ENCODE measurements around the gene VENTX. TPM values are rescaled to one million over a fixed set of nuclear protein-coding genes. Genes with fewer than 3 reads are reported as not detected.

Gene VENTX
- total RNA-seq, 4 donors from 2014 or later, result 0.13 to 0.95 (median 0.82) TPM; not detected in 1

GRCh38 chr10:133286366-133286765 lies 48.7 kb downstream of the VENTX start:
- TF ChIP-seq CTCF (IDR thresholded peaks at IDR 0.05), result no peak
- TF ChIP-seq POLR2A (IDR thresholded peaks at IDR 0.05), result no peak
- no peak overlapping the region for H3K27ac ChIP-seq
- H3K4me1 ChIP-seq, result no peaks in the 10 kb centered on the region
- H3K36me3 ChIP-seq, result peaks cover 52 to 98% (median 84%) of the 10 kb centered on the region in 3 donors
- no peaks in the 10 kb centered on the region for H3K9me3 ChIP-seq
- H3K4me3 ChIP-seq, result no peak overlapping the region
- 82 to 85% methylated on average over 14 to 18 of the region's 18 CpGs for WGBS, 2 donors
- DNase-seq, result no peak
- intact Hi-C loops (cut with DNase I), result no loop called here
- no peaks in the 10 kb centered on the region for H3K27me3 ChIP-seq

GRCh38 chr10:133287832-133288500 lies 50.3 kb downstream of the VENTX start:
- H3K36me3 ChIP-seq, result peaks cover 49 to 90% (median 69%) of the 10 kb centered on the region in 3 donors
- no peak for DNase-seq
- 95% methylated on average over 16 to 17 of the region's 46 CpGs for WGBS, 2 donors

GRCh38 chr10:133289761-133290160 lies 52.1 kb downstream of the VENTX start:
- Histone ChIP-seq H3K4me3 (no peak overlapping the region), H3K27me3 (no peaks in the 10 kb centered on the region), H3K36me3 (peaks cover 46 to 90% (median 60%) of the 10 kb centered on the region in 3 donors), H3K4me1 (peaks cover 0 to 6% (median 0%) of the 10 kb centered on the region in 3 donors), H3K27ac (no peak overlapping the region), H3K9me3 (no peaks in the 10 kb centered on the region)
- no peak for DNase-seq
- TF ChIP-seq POLR2A (IDR thresholded peaks at IDR 0.05), result no peak
- no peak for TF ChIP-seq CTCF (IDR thresholded peaks at IDR 0.05)
- intact Hi-C loops (cut with DNase I), result no loop called here
- 98 to 100% methylated on average over 6 to 7 of the region's 24 CpGs for WGBS, 2 donors

More at GRCh38 chr10:133287832-133288500, 50.3 kb downstream of the VENTX start:
- Histone ChIP-seq H3K4me3 (no peak overlapping the region), H3K27me3 (no peaks in the 10 kb centered on the region), H3K27ac (no peak overlapping the region), H3K9me3 (no peaks in the 10 kb centered on the region), H3K4me1 (peaks cover 0 to 3% (median 0%) of the 10 kb centered on the region in 3 donors)
- intact Hi-C loops (cut with DNase I), result no loop called here
- TF ChIP-seq CTCF (IDR thresholded peaks at IDR 0.05) (no peak), POLR2A (IDR thresholded peaks at IDR 0.05) (no peak)

Other genes with a start within 250 kb of the VENTX start
- gene ADGRA1, start 149.9 kb upstream of the VENTX start, total RNA-seq, result not detected
- gene KNDC1, start 77.6 kb upstream of the VENTX start, total RNA-seq, result under 1 TPM in 3 of 4 donors, not detected in 1; 0.19 to 0.64 (median 0.53) TPM
- gene UTF1, start 7.6 kb upstream of the VENTX start, total RNA-seq, result not detected
- gene ADAM8, start 39.0 kb downstream of the VENTX start, total RNA-seq, result 1 to 10 TPM; 3.3 to 5.7 (median 4.3) TPM
- 10 to 100 TPM; 28.4 to 44.4 (median 38.9) TPM for gene TUBGCP2, start 71.0 kb downstream of the VENTX start, total RNA-seq
- 10 to 100 TPM; 16.1 to 26.7 (median 17.7) TPM for gene ZNF511, start 71.1 kb downstream of the VENTX start, total RNA-seq
- not detected for gene CALY, start 99.0 kb downstream of the VENTX start, total RNA-seq
- not detected for gene PRAP1, start 109.5 kb downstream of the VENTX start, total RNA-seq
- 10 to 100 TPM in 2 of 4 donors, 1 to 10 TPM in 2; 6.7 to 17.7 (median 12.5) TPM for gene FUOM, start 120.2 kb downstream of the VENTX start, total RNA-seq
- 100 to 1,000 TPM in 2 of 4 donors, 10 to 100 TPM in 2; 75.0 to 115 (median 99.2) TPM for gene ECHS1, start 135.5 kb downstream of the VENTX start, total RNA-seq
- 10 to 100 TPM; 11.5 to 16.6 (median 15.9) TPM for gene PAOX, start 141.4 kb downstream of the VENTX start, total RNA-seq
- 10 to 100 TPM; 24.6 to 32.8 (median 27.1) TPM for gene MTG1, start 156.3 kb downstream of the VENTX start, total RNA-seq
- not detected for gene SPRN, start 186.8 kb downstream of the VENTX start, total RNA-seq
- 1 to 10 TPM in 1 of 4 donors, under 1 TPM in 3; 0.06 to 2.5 (median 0.35) TPM for gene SCART1, start 216.1 kb downstream of the VENTX start, total RNA-seq